Activated CD4-positive, alpha-beta T cell treated with anti-CD3 and anti-CD28 coated beads for 36 hours (primary cell): ENCODE measurements around the gene TCEA2. TPM values are rescaled to one million over a fixed set of nuclear protein-coding genes. Genes with fewer than 3 reads are reported as not detected.
A peak's percentile ranks its signal among the peaks of the same experiment; 100 is the strongest.

ENCODE experiments used
- ATAC-seq: fragments of 200-7000 bp; cut with Tn5 transposase; one replicate; pipeline ENCODE4 v1.10.0; 2021; ENCODE audit warnings: mild to moderate bottlenecking, moderate library complexity
- CTCF ChIA-PET: fragments of 350-600 bp; sonication (Branson Sonifier 250); formaldehyde crosslinking; loops from one replicate; lab custom pipeline; 2021; ENCODE audit warnings: antibody characterized with exemption; lab: Charles Lee
- POLR2A ChIA-PET: fragments of 350-600 bp; sonication (Branson Sonifier 250); formaldehyde crosslinking; loops from one replicate; lab custom pipeline; 2021; ENCODE audit warnings: antibody characterized with exemption, inconsistent platforms; lab: Charles Lee
- DNase-seq: peaks from one replicate; pipeline ENCODE4 v3.0.0-alpha.2; 2020
- H3K27ac Mint-ChIP-seq: one replicate; pipeline ENCODE4 v1.8.0; 2021; ENCODE audit warnings: mixed read lengths
- H3K27me3 Mint-ChIP-seq: one replicate; pipeline ENCODE4 v1.8.0; 2021; ENCODE audit warnings: mixed read lengths
- H3K36me3 Mint-ChIP-seq: one replicate; pipeline ENCODE4 v1.8.0; 2021; ENCODE audit warnings: low read depth, mixed read lengths
- H3K4me1 Mint-ChIP-seq: one replicate; pipeline ENCODE4 v1.8.0; 2021; ENCODE audit warnings: mixed read lengths
- H3K4me3 Mint-ChIP-seq: one replicate; pipeline ENCODE4 v1.8.0; 2021; ENCODE audit warnings: mild to moderate bottlenecking, moderate library complexity, mixed read lengths
- H3K9me3 Mint-ChIP-seq: one replicate; pipeline ENCODE4 v1.8.0; 2021; ENCODE audit warnings: low read depth, mixed read lengths
- intact Hi-C, 2 experiments: fragments of 100-400 bp; cut with DNase I in 1 of 2; cut with micrococcal nuclease in 1 of 2; formaldehyde crosslinking; loops; one replicate each; pipeline versions ENCODE4 v1.14.2 to v1.15.1; 2022 to 2024; cut with DNase I, micrococcal nuclease
- total RNA-seq, 2 experiments: library from RNA; stranded (reverse); gene quantifications; one replicate each; pipeline ENCODE4 v1.2.3, GENCODE V29; 2021

The TCEA2 gene
- total RNA-seq, 2 experiments from 2014 or later = 40.6 to 50.0 TPM

DNA sequence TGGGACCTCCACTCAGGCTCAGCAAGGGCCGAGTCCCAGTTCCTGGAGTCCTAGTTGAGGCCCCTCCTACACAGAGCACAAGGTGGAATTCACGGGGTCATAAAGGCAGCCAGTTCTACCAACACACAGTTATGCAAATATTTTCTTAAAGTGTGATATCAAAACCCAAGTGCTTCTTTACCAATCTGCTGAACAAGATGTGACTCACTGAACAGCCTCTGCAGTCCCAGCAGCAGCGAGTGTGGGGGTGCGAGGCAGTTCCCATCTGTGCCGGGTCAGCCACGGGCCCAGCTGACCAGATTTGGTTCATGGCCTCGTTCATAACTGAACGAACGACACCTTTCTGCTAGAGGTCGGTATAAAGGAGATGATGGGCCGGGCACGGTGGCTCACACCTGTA, 4.5 kb upstream of the TCEA2 start:
- peak overlapping the region; percentile 79 for H3K4me3 Mint-ChIP-seq
- DNase-seq (no peak), ATAC-seq (peak; percentile 3)
- H3K27ac Mint-ChIP-seq = peak overlapping the region; percentile 83
- no peaks in the 10 kb centered on the region for H3K9me3 Mint-ChIP-seq
- POLR2A ChIA-PET = no interaction called here
- H3K27me3 Mint-ChIP-seq = peaks cover 7% of the 10 kb centered on the region
- intact Hi-C loops = loop anchor here in 1 of 2 experiments (5.0 kb wide), 1 partner anchor 76 kb away; the partner anchor contains the start of gene PRPF6
- H3K36me3 Mint-ChIP-seq = no peaks in the 10 kb centered on the region
- CTCF ChIA-PET = interaction anchor here (0.7 kb wide), 1 partner anchor 210 kb away, joined by 3 read pairs; no protein-coding TSS in a partner anchor
- H3K4me1 Mint-ChIP-seq = peaks cover 21% of the 10 kb centered on the region

DNA sequence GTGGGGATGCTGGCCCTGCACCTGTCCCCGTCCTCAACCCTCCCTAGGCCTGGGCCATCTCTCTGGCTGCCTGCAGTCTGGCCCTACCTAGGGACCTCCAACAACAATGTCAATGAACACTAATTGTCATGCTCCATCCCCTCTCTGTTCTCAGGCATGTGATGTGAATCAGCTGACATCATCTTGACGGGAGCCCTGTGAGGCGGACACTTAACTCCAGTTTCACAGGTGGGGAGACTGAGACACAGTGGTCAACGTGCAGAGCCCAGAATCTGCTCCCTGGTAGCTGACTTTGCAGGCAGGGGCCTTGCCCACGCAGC, 762 bp upstream of the TCEA2 start:
- no peak for ATAC-seq
- H3K27me3 Mint-ChIP-seq = no peaks in the 10 kb centered on the region
- peaks cover 52% of the 10 kb centered on the region for H3K4me1 Mint-ChIP-seq
- DNase-seq = no peak
- H3K36me3 Mint-ChIP-seq = no peaks in the 10 kb centered on the region
- intact Hi-C loops = loop anchor here (1.0 to 10.0 kb wide), 4 partner anchors 523 to 1270 kb away; partner anchors contain the start of genes ARFGAP1 (in 1 of the 2) and PTK6 (in 1 of the 2)
- no peaks in the 10 kb centered on the region for H3K9me3 Mint-ChIP-seq
- H3K4me3 Mint-ChIP-seq = peak overlapping the region; percentile 82
- H3K27ac Mint-ChIP-seq = no peak overlapping the region
- ChIA-PET CTCF (interaction anchor here (0.7 to 1.4 kb wide), 9 partner anchors 15 to 509 kb away, joined by 3 to 9 read pairs (median 4); partner anchors contain the start of gene LKAAEAR1), POLR2A (no interaction called here)

DNA sequence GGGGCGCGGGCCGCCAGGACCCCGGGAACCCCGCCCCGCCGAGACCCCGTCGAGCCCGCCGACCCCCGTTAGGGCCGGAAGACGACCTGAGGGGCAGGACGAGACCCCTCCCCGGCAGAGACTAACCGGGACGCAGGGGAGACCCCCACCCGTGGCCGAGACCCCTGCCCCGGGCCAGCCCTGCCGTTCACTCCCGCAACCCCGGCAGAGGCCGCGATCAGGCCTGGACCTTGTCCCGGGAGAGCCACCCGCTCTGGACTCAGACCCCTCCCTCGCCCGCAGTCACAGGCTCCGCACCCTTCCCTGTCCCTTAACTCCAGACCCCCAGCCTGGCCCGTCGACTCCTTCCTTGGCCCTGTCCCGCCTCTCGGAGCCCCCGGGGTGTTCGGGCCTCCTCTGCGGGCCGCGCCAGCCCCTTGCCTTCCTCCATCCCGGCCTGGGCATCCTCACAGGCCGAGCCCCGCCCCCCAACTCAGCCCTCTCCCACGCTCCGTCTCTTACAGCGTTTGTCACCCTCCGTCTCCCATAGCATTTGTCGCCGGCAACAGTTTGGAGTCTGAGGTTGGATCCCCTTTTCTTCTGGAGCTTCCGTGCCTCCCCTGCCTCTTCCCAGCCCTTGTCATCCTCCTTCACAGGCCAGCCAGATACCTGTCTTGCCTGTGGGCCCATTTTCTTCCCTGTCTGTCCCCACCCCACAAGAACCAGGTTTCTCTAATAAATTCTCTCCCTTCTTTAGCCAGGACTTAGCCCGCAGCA, 569 bp downstream of the TCEA2 start:
- ChIA-PET CTCF (interaction anchor here (1.0 to 1.4 kb wide), 3 partner anchors 22 to 83 kb away, joined by 3 to 9 read pairs (median 4); no protein-coding TSS in a partner anchor), POLR2A (no interaction called here)
- Mint-ChIP-seq H3K4me3 (peak overlapping the region; percentile 82), H3K4me1 (peaks cover 50% of the 10 kb centered on the region), H3K36me3 (no peaks in the 10 kb centered on the region), H3K27me3 (no peaks in the 10 kb centered on the region), H3K9me3 (no peaks in the 10 kb centered on the region), H3K27ac (peak overlapping the region; percentile 79)
- peak; percentile 16 for ATAC-seq
- DNase-seq = peak; percentile 78
- intact Hi-C loops = loop anchor here (1.0 to 10.0 kb wide), 10 partner anchors 15 to 1271 kb away; partner anchors contain the start of genes RGS19 (in 2 of the 2), DNAJC5 (in 1 of the 2), GMEB2 (in 1 of the 2) and PRPF6 (in 1 of the 2)

DNA sequence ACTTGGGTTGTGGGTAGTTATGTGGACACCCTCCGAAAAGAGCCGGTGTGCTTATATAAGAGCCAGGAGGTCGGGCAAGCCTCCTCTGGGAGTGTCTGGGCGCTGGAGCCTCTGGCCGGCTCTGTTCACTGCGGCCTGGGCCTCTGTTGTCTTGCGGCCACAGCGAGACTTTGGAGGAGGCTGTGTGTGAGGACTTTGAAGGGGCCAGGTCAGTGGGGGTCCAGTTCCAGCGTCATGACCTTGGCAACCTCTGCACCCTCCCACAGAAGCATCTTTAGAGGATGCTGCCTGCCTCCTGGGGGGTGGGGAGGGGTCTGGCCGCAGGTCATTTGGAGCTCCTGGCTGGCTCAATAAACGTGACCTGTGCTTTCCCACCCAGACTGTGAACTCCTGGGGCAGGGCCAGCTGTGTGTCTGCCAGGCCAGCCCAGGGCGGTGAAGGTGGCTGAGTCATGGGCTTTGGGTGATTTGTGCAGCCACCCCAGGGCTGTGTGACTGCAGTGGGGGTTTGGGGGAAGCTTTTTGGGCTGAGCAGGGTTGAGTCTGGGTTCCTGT, 1.2 kb downstream of the TCEA2 start:
- POLR2A ChIA-PET = no interaction called here
- H3K4me1 Mint-ChIP-seq = peaks cover 49% of the 10 kb centered on the region

DNA sequence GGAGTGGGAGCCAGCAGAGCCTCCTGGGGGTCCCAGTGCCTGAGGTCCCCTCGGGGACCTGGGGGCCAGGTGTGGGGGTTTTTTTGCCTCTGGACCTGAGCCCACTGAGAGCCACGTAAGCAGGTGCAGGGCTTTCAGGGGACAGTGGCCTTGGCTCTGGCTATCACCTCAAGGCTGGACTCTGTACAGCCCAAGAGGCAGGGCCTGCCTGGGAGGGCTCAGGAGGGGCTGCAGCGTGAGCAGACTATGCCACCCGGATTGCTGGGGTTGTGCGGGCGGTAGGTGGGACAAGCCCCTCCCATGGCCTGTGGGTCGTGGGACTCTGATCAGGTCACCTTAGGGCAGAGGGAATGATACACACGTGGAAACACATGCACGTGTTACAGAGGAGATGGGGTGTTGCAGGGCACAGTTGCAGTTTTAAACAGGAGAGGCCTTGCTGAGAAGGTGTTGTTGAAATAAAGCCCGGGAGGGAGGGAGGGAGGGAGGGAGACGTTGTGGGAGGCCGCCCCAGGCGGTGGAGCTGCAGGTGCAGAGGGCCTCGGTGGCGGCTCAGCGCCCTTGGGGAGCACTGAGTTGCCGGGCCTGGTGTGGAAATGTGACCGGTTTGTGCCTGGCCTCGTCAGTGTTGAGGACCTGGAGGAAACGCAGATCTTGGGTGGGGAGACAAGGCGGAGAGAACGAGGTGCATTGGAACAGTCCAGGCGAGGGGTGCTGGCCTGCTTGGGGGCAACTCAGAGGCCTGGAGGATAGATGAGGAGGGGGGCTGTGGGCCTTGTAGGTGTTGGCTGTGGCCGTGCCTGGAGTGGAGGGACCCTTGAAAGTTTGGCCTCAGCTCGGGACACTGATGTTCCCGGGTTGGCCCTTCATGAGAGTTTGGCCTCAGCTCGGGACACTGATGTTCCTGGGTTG, 2.3 kb downstream of the TCEA2 start:
- peak; percentile 55 for DNase-seq
- peaks cover 49% of the 10 kb centered on the region for H3K4me1 Mint-ChIP-seq
- no peaks in the 10 kb centered on the region for H3K27me3 Mint-ChIP-seq
- POLR2A ChIA-PET = interaction anchor here (0.6 kb wide), 1 partner anchor 13 kb away, joined by 3 read pairs; no protein-coding TSS in a partner anchor
- H3K36me3 Mint-ChIP-seq = no peaks in the 10 kb centered on the region
- H3K9me3 Mint-ChIP-seq = no peaks in the 10 kb centered on the region
- CTCF ChIA-PET = interaction anchor here (0.7 to 2.0 kb wide), 4 partner anchors 8 to 200 kb away, joined by 3 to 6 read pairs (median 4); partner anchors contain the start of gene TPD52L2
- no peak for ATAC-seq
- peak overlapping the region; percentile 20 for H3K4me3 Mint-ChIP-seq
- intact Hi-C loops = loop anchor here in 1 of 2 experiments (2.0 to 10.0 kb wide), 2 partner anchors 13 to 531 kb away; partner anchors contain the start of genes PTK6 and RGS19
- peak overlapping the region; percentile 80 for H3K27ac Mint-ChIP-seq

More for the DNA sequence above, 1.2 kb downstream of the TCEA2 start:
- Mint-ChIP-seq H3K4me3 (peak overlapping the region; percentile 82), H3K27me3 (no peaks in the 10 kb centered on the region), H3K27ac (peak overlapping the region; percentile 79), H3K9me3 (no peaks in the 10 kb centered on the region), H3K36me3 (no peaks in the 10 kb centered on the region)
- CTCF ChIA-PET = no interaction called here
- no peak for ATAC-seq
- intact Hi-C loops = loop anchor here (2.0 to 10.0 kb wide), 3 partner anchors 15 to 1272 kb away; partner anchors contain the start of genes PTK6 (in 1 of the 2) and RGS19 (in 1 of the 2)
- no peak for DNase-seq

DNA sequence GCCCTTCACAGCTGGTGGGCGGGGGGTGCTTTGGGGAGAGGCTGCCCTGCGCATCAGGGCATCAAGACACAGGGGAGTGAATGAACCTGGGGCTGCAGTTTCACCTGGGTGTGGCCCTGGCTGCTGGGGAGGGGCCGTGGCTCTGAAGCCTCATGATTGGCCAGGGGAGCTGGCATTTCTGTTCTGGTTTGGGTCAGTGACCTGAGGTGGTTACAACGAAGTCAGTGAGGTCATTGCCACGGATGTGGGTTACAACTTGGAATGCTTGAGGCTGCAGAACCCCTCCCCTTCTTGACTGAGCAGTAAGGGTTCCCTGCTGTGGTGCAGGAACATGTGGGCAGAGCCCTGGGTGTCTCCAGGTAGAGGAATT, 3.0 kb downstream of the TCEA2 start:
- peak; percentile 69 for ATAC-seq
- intact Hi-C loops = loop anchor here in 1 of 2 experiments (2.0 to 10.0 kb wide), 2 partner anchors 13 to 531 kb away; partner anchors contain the start of genes PTK6 and RGS19
- Mint-ChIP-seq H3K4me3 (peak overlapping the region; percentile 20), H3K27me3 (no peaks in the 10 kb centered on the region), H3K27ac (peak overlapping the region; percentile 80), H3K36me3 (no peaks in the 10 kb centered on the region), H3K9me3 (no peaks in the 10 kb centered on the region), H3K4me1 (peaks cover 49% of the 10 kb centered on the region)
- peak; percentile 84 for DNase-seq
- CTCF ChIA-PET = interaction anchor here (0.7 to 2.0 kb wide), 4 partner anchors 9 to 200 kb away, joined by 3 to 6 read pairs (median 4); partner anchors contain the start of gene TPD52L2
- POLR2A ChIA-PET = interaction anchor here (0.6 kb wide), 2 partner anchors 12 to 123 kb away, joined by 3 read pairs; no protein-coding TSS in a partner anchor

DNA sequence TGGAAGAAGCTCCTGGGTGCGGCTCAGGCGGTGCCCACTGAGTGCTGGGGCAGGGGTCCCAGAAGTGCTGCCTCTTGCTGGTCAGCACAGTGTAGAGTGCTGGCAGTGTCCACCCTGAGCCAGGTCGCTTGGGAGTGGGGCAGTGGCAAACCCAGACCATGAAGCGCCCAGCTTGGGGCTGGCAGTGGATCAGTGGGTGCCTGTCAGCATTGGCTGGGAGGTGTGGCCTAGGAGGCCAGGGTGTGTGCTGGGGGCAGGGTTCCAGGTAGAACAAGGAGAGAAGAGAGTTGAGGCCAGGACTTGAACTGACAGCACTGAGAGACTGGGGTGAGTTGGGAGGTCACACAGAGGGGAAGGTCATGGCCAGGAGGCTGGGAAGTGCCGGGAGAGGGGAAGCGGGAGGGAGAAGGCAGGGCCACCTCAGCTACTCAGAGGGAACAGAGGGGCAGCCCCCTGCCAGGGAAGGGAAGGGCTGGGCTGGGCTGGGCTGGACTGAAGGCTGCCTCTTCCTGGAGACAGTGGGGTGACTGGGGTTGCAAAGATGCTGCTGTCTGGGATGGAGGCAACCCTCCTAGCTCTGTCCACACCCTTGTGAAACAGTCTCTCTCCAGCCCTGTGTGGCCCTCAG, 4.1 kb downstream of the TCEA2 start:
- CTCF ChIA-PET = interaction anchor here (2.0 kb wide), 1 partner anchor 10 kb away, joined by 6 read pairs; no protein-coding TSS in a partner anchor
- no peaks in the 10 kb centered on the region for H3K9me3 Mint-ChIP-seq
- DNase-seq = no peak
- POLR2A ChIA-PET = no interaction called here
- H3K4me1 Mint-ChIP-seq = peaks cover 46% of the 10 kb centered on the region
- no peaks in the 10 kb centered on the region for H3K27me3 Mint-ChIP-seq
- no peak overlapping the region for H3K4me3 Mint-ChIP-seq
- ATAC-seq = no peak
- peak overlapping the region; percentile 55 for H3K27ac Mint-ChIP-seq
- no peaks in the 10 kb centered on the region for H3K36me3 Mint-ChIP-seq
- intact Hi-C loops = loop anchor here in 1 of 2 experiments (10.0 kb wide), 1 partner anchor 532 kb away; the partner anchor contains the start of gene PTK6

DNA sequence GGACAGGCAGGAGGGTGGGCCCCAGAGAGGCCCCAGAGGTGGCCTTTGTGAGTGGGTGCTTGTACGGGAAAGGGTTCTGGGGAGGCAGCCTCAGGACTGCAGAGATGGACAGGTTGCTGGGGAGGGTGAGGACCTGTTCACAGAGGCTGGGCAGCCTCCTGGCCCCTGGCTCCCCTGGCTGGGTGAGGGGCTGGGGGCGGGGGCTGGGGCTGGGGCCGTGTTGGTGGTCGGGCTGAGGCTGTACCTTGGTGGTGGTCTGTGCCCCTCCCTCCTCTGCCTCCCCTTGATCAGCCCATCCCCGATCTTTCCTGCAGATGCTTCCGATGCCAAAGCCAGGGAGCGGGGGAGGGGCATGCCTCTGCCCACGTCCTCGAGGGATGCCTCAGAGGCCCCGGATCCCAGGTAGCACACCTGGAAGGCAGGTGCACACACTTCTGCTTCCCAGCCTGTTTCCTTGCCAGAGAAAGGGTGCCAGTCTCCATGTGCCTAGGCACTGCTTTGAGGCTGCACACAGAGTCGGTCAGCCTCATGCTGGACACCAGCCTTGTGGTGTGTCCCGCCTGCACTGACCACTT, 4.8 kb downstream of the TCEA2 start:
- Mint-ChIP-seq H3K27ac (peak overlapping the region; percentile 31), H3K36me3 (peaks cover 2% of the 10 kb centered on the region), H3K9me3 (no peaks in the 10 kb centered on the region), H3K27me3 (no peaks in the 10 kb centered on the region), H3K4me3 (no peak overlapping the region), H3K4me1 (peaks cover 41% of the 10 kb centered on the region)
- no peak for ATAC-seq
- POLR2A ChIA-PET = no interaction called here
- no peak for DNase-seq
- intact Hi-C loops = loop anchor here in 1 of 2 experiments (10.0 kb wide), 1 partner anchor 533 kb away; the partner anchor contains the start of gene PTK6
- CTCF ChIA-PET = no interaction called here

DNA sequence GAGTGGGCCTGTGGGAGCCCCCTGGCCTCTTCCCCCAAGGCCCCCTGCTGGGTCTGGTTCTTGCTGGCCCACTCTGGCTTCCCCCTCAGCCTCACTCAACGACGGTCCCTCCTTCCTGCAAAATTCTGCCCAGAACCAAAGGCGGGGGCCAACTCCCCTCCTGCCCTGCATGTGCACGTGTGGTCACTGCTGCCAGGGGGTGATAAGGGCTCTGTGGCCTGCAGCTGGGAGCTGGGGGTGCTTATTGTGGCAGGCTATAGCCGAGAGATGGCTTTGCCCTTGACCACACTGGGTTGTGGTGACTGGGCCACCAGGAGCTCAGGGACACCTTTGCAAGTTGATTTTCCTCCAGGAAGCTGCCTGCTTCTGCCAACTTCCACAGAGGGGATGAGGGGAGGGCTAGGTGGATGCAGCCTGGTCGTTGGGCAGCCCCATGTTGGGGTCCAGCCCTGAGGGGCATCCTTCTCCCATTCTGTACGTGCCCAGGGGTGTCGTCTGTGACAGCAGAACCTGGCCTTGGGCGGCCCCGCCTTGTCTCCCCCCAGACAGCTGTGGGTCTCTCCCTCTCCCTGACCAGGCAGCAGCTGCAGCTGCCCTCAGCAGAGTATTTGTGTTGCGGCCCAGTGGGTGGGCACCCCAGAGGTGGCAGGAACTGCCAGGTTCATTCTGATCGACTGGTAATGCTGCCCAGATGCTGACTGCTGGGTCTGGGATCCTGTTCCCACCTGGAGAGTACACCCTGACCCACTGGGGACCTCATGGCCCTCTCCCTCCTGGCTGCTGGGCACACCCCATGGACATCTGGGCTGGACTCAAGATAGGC, 5.6 kb downstream of the TCEA2 start:
- H3K27me3 Mint-ChIP-seq = no peaks in the 10 kb centered on the region
- DNase-seq (no peak), ATAC-seq (no peak)
- peaks cover 2% of the 10 kb centered on the region for H3K36me3 Mint-ChIP-seq
- no peak overlapping the region for H3K27ac Mint-ChIP-seq
- intact Hi-C loops = loop anchor here in 1 of 2 experiments (10.0 kb wide), 1 partner anchor 534 kb away; the partner anchor contains the start of gene PTK6
- peaks cover 41% of the 10 kb centered on the region for H3K4me1 Mint-ChIP-seq
- H3K4me3 Mint-ChIP-seq = no peak overlapping the region
- ChIA-PET POLR2A (no interaction called here), CTCF (interaction anchor here (0.6 kb wide), 1 partner anchor 9 kb away, joined by 3 read pairs; no protein-coding TSS in a partner anchor)
- H3K9me3 Mint-ChIP-seq = no peaks in the 10 kb centered on the region
